Neutrophil (primary cell): Measurements from ENCODE around the gene LEAP2.
"Not testable (repeated sequence)": the region's sequence is repeated elsewhere in the genome, so short reads cannot be mapped to it uniquely, and the experiment has no call there.

Source experiments
- H3K27ac ChIP-seq: fragments of 200-600 bp; sonication (generic); 2 replicates; pipeline ENCODE4 v1.5.1; 2016; ENCODE audit warnings: mild to moderate bottlenecking, moderate library complexity
- H3K27me3 ChIP-seq: fragments of 200-600 bp; sonication (generic); 2 replicates; pipeline ENCODE4 v1.6.0; 2016; ENCODE audit warnings: mild to moderate bottlenecking
- H3K36me3 ChIP-seq: fragments of 200-600 bp; sonication (generic); 2 replicates; pipeline ENCODE4 v1.5.1; 2017
- H3K4me1 ChIP-seq, 2 experiments: fragments of 200-600 bp in 1 of 2; sonication (generic) in 1 of 2; 1 replicate in 1 of 2; 2 replicates in 1 of 2; pipeline versions ENCODE4 v1.5.1 to v1.6.1; 2013 to 2016; ENCODE audit warnings: low read depth in 1 of 2, low read length in 1 of 2, mild to moderate bottlenecking in 1 of 2, moderate library complexity in 1 of 2; ENCODE audit not compliant: control insufficient read depth in 1 of 2, insufficient read depth in 1 of 2
- H3K4me3 ChIP-seq, 2 experiments: fragments of 200-600 bp in 1 of 2; sonication (generic) in 1 of 2; 1 replicate in 1 of 2; 2 replicates in 1 of 2; pipeline ENCODE4 v1.5.1; 2013 to 2016; ENCODE audit warnings: low read depth in 1 of 2, low read length in 1 of 2, mild to moderate bottlenecking in 1 of 2, moderate library complexity in 1 of 2
- H3K9me3 ChIP-seq: fragments of 200-600 bp; sonication (generic); 2 replicates; pipeline ENCODE4 v1.5.1; 2016
- TF ChIP-seq, protein P1 (sequence below): fragments of 200-600 bp; sonication (generic); IDR thresholded peaks from 2 replicates; pipeline ENCODE4 v1.5.1; 2016; ENCODE audit warnings: antibody characterized with exemption

The LEAP2 gene

DNA sequence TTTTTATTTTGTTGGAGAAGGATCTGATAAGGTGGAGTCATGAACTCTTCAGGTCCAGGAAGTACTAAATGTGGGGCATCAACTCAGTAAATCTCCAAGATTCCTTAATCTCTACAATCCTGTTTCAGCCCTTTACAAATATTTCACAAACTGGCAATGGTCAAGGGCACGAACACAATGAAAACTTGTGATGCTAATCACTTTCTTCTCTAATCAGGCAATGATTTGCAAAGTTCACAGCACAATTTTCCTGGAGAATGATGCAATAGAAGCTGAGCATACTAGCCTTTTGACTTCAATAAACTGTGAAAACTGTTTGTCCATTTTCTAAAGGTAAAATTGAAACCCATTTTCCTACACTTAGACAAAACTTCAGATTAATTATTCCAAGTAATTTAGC lies 24.1 kb upstream of the LEAP2 start:
- Histone ChIP-seq H3K27ac (no peak overlapping the region), H3K9me3 (no peaks in the 10 kb centered on the region), H3K36me3 (no peaks in the 10 kb centered on the region), H3K27me3 (no peaks in the 10 kb centered on the region), H3K4me1 (no peaks in the 10 kb centered on the region), H3K4me3 (no peak overlapping the region)
- TF ChIP-seq, protein P1, sequence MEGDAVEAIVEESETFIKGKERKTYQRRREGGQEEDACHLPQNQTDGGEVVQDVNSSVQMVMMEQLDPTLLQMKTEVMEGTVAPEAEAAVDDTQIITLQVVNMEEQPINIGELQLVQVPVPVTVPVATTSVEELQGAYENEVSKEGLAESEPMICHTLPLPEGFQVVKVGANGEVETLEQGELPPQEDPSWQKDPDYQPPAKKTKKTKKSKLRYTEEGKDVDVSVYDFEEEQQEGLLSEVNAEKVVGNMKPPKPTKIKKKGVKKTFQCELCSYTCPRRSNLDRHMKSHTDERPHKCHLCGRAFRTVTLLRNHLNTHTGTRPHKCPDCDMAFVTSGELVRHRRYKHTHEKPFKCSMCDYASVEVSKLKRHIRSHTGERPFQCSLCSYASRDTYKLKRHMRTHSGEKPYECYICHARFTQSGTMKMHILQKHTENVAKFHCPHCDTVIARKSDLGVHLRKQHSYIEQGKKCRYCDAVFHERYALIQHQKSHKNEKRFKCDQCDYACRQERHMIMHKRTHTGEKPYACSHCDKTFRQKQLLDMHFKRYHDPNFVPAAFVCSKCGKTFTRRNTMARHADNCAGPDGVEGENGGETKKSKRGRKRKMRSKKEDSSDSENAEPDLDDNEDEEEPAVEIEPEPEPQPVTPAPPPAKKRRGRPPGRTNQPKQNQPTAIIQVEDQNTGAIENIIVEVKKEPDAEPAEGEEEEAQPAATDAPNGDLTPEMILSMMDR = no peak

DNA sequence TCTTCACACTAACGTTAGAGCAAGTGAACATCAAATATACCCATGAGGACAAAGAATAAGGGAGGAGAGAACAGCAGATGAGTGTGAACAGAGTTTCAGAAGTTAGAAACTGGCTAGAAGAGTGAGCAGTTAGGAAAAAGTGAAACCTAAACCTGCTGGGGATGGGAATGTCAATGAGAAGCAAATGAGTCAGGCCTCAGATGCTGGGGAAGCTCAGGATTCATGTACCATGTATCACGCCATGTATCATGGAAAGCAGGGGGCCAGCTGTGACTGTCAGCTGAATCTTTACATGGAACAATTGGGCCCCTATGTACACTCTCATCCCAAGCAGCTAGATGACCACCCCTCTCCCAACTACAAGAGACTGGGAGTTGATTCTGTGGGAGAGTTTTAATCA lies 23.4 kb upstream of the LEAP2 start:
- no peaks in the 10 kb centered on the region for H3K4me1 ChIP-seq
- no peaks in the 10 kb centered on the region for H3K9me3 ChIP-seq
- no peaks in the 10 kb centered on the region for H3K27me3 ChIP-seq
- no peak overlapping the region for H3K4me3 ChIP-seq
- TF ChIP-seq, protein P1 = no peak
- H3K36me3 ChIP-seq = no peaks in the 10 kb centered on the region
- H3K27ac ChIP-seq = no peak overlapping the region

GRCh38 chr5:132853323-132853722 lies 20.1 kb upstream of the LEAP2 start:
- no peaks in the 10 kb centered on the region for H3K9me3 ChIP-seq
- TF ChIP-seq, protein P1 = no peak
- no peaks in the 10 kb centered on the region for H3K36me3 ChIP-seq
- H3K4me3 ChIP-seq = no peak overlapping the region
- no peak overlapping the region for H3K27ac ChIP-seq
- H3K27me3 ChIP-seq = no peaks in the 10 kb centered on the region
- no peaks in the 10 kb centered on the region for H3K4me1 ChIP-seq

DNA sequence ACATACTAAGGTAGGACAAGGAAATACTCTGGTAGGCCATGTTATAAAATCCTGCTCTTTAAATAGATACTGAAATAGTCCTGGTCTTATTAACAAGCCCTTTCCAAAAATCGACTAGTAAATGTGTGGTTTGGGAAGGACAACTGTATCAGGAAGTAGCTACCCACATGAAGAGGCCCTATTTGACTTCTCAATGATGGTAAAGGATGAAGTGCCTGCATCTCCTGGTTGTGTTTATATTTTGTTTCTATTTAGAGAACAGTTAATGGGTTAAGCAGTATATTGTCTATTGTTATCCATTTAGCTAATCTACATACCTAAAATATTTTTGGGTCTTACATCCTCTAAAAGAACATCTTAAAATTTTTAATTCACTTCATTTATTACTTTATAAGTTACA lies 19.7 kb upstream of the LEAP2 start:
- Histone ChIP-seq H3K4me3 (no peak overlapping the region), H3K9me3 (no peaks in the 10 kb centered on the region), H3K27me3 (peaks cover 4% of the 10 kb centered on the region), H3K27ac (no peak overlapping the region), H3K36me3 (no peaks in the 10 kb centered on the region), H3K4me1 (no peaks in the 10 kb centered on the region)
- TF ChIP-seq, protein P1 = no peak

- Histone ChIP-seq H3K27ac (no peak overlapping the region), H3K27me3 (peaks cover 7% of the 10 kb centered on the region), H3K9me3 (no peaks in the 10 kb centered on the region), H3K36me3 (no peaks in the 10 kb centered on the region), H3K4me3 (no peak overlapping the region), H3K4me1 (no peaks in the 10 kb centered on the region)
- TF ChIP-seq, protein P1 = no peak
These were observed 19.2 kb upstream of the LEAP2 start for GRCh38 chr5:132854301-132854700.

DNA sequence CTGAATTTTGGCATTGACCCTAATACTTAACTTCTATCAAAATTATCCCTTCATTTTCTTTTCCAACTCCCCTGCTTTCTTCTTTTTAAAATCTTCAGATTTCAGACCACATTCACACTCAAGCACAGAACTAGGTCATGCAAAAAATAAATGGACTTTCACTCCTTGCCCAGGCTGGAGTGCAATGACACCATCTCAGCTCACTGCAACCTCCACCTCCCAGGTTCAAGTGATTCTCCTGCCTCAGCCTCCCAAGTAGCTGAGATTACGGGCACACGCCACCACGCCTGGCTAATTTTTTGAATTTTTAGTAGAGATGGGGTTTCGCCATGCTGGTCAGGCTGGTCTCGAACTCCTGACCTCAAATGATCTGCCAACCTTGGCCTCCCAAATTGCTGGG lies 18.5 kb upstream of the LEAP2 start:
- H3K4me1 ChIP-seq, H3K27ac ChIP-seq, H3K4me3 ChIP-seq, H3K36me3 ChIP-seq, H3K9me3 ChIP-seq: not testable (repeated sequence)
- H3K27me3 ChIP-seq = peaks cover 14% of the 10 kb centered on the region
